Body of pancreas (tissue), 4 donors: ENCODE data around the gene CROCC2.

ENCODE experiments used
- POLR2A ChIP-seq, 3 donors: fragments of 450-650 bp; IDR thresholded peaks; one replicate each; pipeline ENCODE4 v1.6.1; 2016; ENCODE audit warnings: antibody characterized with exemption in 3 of 3, mild to moderate bottlenecking in 2 of 3
- TF ChIP-seq, protein P1 (sequence below), 7 experiments: fragments of 450-650 bp in 4 of 7; fragments of 200-600 bp in 3 of 7; sonication (generic) in 3 of 7; IDR thresholded peaks; one replicate each; pipeline ENCODE4 v1.5.1; 2016 to 2019; ENCODE audit warnings: antibody characterized with exemption in 7 of 7

DNA sequence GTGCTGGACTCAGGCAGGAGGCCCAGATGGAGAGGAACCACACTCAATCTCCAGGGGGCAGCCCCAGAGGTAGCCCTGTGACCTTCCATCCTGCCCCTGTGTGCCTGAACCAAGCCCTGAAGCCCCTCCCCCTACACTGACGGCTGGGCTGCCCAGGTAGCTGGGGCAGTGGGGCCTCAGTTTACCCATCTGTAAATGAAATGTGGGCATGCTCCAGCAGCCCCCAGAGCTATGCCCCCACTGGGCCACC lies 15.8 kb downstream of the CROCC2 start:
- TF ChIP-seq, protein P1, sequence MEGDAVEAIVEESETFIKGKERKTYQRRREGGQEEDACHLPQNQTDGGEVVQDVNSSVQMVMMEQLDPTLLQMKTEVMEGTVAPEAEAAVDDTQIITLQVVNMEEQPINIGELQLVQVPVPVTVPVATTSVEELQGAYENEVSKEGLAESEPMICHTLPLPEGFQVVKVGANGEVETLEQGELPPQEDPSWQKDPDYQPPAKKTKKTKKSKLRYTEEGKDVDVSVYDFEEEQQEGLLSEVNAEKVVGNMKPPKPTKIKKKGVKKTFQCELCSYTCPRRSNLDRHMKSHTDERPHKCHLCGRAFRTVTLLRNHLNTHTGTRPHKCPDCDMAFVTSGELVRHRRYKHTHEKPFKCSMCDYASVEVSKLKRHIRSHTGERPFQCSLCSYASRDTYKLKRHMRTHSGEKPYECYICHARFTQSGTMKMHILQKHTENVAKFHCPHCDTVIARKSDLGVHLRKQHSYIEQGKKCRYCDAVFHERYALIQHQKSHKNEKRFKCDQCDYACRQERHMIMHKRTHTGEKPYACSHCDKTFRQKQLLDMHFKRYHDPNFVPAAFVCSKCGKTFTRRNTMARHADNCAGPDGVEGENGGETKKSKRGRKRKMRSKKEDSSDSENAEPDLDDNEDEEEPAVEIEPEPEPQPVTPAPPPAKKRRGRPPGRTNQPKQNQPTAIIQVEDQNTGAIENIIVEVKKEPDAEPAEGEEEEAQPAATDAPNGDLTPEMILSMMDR (IDR thresholded peaks at IDR 0.05) = no peak
- TF ChIP-seq POLR2A (IDR thresholded peaks at IDR 0.05) = no peak
